Measurements from ENCODE around the gene PTPRN2. TPM values are rescaled to one million over a fixed set of nuclear protein-coding genes. Genes with fewer than 3 reads are reported as not detected.

The PTPRN2 gene
- total RNA-seq, 1 experiment from 2014 or later = 1.1 TPM

DNA sequence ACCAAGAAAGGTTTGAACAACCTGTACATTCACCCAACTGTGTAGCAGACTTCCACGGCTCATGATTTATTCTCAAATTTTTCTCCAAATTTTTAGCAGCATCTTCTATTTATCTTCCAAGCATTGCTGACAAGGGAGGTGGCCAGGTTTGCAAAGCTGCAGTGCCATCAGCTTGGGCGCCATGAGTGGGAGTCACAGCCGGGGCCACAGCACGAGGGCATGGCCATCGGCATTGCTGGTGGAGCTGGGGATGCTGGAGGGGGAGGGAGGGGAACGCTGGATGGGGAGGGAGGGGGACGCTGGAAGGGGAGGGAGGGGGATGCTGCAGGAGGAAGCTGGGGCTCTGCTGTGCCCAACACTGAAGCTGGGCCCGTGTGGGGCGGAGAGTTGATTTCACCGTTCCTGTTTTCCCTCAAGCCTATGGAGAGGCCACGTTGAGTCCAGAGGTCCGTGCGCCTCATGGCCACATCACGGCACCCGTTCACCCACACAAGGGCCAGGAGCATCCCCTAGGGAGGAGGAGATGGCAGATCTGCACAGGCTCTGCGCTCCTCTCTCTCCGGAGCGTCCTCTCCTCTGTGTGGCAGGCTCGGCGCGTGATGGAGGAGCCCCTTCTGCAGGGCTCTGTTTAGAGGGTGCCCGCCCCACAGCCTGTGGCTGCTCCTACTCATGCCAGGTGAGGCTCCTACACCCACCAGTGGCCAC is 730.6 kb downstream of the PTPRN2 start:
- Histone ChIP-seq H3K27ac (ENCODE audit: low read length) (no peak overlapping the region), H3K27me3 (ENCODE audit: control insufficient read depth, insufficient read depth, low read length) (no peaks in the 10 kb centered on the region; the same call in 1 of the 2 replicates), H3K36me3 (ENCODE audit: control insufficient read depth, insufficient read depth, low read length) (no peaks in the 10 kb centered on the region), H3K4me3 (ENCODE audit: low read depth in 2 of 2, low read length in 2 of 2) (no peak overlapping the region), H3K9me3 (ENCODE audit: control insufficient read depth, insufficient read depth, low read depth, low read length) (no peaks in the 10 kb centered on the region), H3K4me1 (ENCODE audit: control insufficient read depth, insufficient read depth, low read length) (no peaks in the 10 kb centered on the region)
- DNase-seq (ENCODE audit: low read depth, low spot score) = no peak
- ATAC-seq = no peak; the same call in 1 of the 2 replicates
- no TSS peak for BruUV-seq (replicated peaks)
- POLR2A ChIA-PET = no interaction called here
- CTCF ChIA-PET = no interaction called here
- in situ Hi-C loops (cut with HindIII; ENCODE audit: low pct_unique_long_range_greater_than_20kb, low sequenced_read_pairs) = no loop called here
- intact Hi-C loops (cut with micrococcal nuclease; ENCODE audit: unreplicated experiment) = no loop called here
- TF ChIP-seq SIN3A (IDR thresholded peaks at IDR 0.05; ENCODE audit: borderline replicate concordance, insufficient read depth, low read depth, low read length) (no peak), TCF7L2 (IDR thresholded peaks at IDR 0.05; ENCODE audit: low read depth, low read length) (no peak), POLR2AphosphoS5 (IDR thresholded peaks at IDR 0.05; ENCODE audit: low read depth, low read length) (no peak)
- TF ChIP-seq, protein P1, sequence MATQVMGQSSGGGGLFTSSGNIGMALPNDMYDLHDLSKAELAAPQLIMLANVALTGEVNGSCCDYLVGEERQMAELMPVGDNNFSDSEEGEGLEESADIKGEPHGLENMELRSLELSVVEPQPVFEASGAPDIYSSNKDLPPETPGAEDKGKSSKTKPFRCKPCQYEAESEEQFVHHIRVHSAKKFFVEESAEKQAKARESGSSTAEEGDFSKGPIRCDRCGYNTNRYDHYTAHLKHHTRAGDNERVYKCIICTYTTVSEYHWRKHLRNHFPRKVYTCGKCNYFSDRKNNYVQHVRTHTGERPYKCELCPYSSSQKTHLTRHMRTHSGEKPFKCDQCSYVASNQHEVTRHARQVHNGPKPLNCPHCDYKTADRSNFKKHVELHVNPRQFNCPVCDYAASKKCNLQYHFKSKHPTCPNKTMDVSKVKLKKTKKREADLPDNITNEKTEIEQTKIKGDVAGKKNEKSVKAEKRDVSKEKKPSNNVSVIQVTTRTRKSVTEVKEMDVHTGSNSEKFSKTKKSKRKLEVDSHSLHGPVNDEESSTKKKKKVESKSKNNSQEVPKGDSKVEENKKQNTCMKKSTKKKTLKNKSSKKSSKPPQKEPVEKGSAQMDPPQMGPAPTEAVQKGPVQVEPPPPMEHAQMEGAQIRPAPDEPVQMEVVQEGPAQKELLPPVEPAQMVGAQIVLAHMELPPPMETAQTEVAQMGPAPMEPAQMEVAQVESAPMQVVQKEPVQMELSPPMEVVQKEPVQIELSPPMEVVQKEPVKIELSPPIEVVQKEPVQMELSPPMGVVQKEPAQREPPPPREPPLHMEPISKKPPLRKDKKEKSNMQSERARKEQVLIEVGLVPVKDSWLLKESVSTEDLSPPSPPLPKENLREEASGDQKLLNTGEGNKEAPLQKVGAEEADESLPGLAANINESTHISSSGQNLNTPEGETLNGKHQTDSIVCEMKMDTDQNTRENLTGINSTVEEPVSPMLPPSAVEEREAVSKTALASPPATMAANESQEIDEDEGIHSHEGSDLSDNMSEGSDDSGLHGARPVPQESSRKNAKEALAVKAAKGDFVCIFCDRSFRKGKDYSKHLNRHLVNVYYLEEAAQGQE (IDR thresholded peaks at IDR 0.05; ENCODE audit: insufficient read depth in 1 of 2, low read depth in 2 of 2, low read length in 1 of 2) = no peak
- TF ChIP-seq, protein P2, sequence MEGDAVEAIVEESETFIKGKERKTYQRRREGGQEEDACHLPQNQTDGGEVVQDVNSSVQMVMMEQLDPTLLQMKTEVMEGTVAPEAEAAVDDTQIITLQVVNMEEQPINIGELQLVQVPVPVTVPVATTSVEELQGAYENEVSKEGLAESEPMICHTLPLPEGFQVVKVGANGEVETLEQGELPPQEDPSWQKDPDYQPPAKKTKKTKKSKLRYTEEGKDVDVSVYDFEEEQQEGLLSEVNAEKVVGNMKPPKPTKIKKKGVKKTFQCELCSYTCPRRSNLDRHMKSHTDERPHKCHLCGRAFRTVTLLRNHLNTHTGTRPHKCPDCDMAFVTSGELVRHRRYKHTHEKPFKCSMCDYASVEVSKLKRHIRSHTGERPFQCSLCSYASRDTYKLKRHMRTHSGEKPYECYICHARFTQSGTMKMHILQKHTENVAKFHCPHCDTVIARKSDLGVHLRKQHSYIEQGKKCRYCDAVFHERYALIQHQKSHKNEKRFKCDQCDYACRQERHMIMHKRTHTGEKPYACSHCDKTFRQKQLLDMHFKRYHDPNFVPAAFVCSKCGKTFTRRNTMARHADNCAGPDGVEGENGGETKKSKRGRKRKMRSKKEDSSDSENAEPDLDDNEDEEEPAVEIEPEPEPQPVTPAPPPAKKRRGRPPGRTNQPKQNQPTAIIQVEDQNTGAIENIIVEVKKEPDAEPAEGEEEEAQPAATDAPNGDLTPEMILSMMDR (IDR thresholded peaks at IDR 0.05) = no peak

DNA sequence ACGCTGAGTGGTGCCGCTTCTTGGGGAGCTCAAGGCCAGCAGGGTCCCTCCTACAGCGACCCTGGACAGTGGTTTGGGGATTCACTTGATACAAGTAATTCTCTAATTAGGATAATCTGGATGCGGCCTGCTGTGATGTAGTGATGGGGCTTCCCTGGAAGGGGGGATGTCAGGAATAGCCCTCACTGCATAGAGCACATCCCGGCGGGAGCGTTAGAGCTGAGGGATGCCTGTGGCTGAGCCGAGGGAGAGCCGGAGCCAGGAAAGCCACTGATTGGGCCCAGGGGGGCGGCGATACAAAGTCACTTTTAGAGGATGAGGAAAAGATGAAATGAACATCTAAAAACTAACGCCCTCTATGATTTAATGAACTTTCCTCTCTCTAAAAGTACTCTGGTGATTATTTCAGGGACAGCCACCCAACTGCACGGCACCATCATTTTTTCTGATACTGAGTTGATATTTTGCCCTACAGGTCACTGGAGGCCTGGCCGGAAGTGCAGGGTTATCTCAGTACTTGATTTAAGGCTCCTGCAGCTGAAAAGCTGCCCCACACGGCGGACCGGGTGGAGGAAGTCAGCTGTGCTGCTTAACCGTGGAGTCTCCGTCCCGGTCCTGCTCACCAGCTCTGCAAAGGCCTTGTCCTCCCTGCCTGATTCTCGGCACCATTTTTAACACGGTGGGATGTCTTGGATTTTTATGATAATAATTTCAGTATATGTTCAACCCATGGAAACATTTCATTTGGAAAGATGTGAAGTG is 732.0 kb downstream of the PTPRN2 start:
- no TSS peak for BruUV-seq (replicated peaks)
- no peak for DNase-seq (ENCODE audit: low read depth, low spot score)
- no peak for ATAC-seq
- H3K27ac ChIP-seq (ENCODE audit: low read length) = no peak overlapping the region
- no peaks in the 10 kb centered on the region for H3K9me3 ChIP-seq (ENCODE audit: control insufficient read depth, insufficient read depth, low read depth, low read length)
- H3K4me1 ChIP-seq (ENCODE audit: control insufficient read depth, insufficient read depth, low read length) = no peaks in the 10 kb centered on the region; the same call in 1 of the 2 replicates
- ChIA-PET POLR2A (no interaction called here), CTCF (no interaction called here)
- H3K36me3 ChIP-seq (ENCODE audit: control insufficient read depth, insufficient read depth, low read length) = no peaks in the 10 kb centered on the region
- in situ Hi-C loops (cut with HindIII; ENCODE audit: low pct_unique_long_range_greater_than_20kb, low sequenced_read_pairs) (no loop called here), intact Hi-C loops (cut with micrococcal nuclease; ENCODE audit: unreplicated experiment) (no loop called here)
- TF ChIP-seq, protein P2 (IDR thresholded peaks at IDR 0.05) = no peak
- TF ChIP-seq SIN3A (IDR thresholded peaks at IDR 0.05; ENCODE audit: borderline replicate concordance, insufficient read depth, low read depth, low read length) = no peak
- TF ChIP-seq POLR2AphosphoS5 (IDR thresholded peaks at IDR 0.05; ENCODE audit: low read depth, low read length) = no peak
- no peak for TF ChIP-seq TCF7L2 (IDR thresholded peaks at IDR 0.05; ENCODE audit: low read depth, low read length)
- TF ChIP-seq, protein P1 (IDR thresholded peaks at IDR 0.05; ENCODE audit: insufficient read depth in 1 of 2, low read depth in 2 of 2, low read length in 1 of 2) = no peak
- H3K27me3 ChIP-seq (ENCODE audit: control insufficient read depth, insufficient read depth, low read length) = peaks cover 9% of the 10 kb centered on the region; the same call in 1 of the 2 replicates
- H3K4me3 ChIP-seq (ENCODE audit: low read depth in 2 of 2, low read length in 2 of 2) = no peak overlapping the region
